ENCODE measurements around the gene IL17A. TPM values are rescaled to one million over a fixed set of nuclear protein-coding genes. Genes with fewer than 3 reads are reported as not detected.

Gene IL17A
- total RNA-seq, 4 donors from 2014 or later, result not detected

DNA sequence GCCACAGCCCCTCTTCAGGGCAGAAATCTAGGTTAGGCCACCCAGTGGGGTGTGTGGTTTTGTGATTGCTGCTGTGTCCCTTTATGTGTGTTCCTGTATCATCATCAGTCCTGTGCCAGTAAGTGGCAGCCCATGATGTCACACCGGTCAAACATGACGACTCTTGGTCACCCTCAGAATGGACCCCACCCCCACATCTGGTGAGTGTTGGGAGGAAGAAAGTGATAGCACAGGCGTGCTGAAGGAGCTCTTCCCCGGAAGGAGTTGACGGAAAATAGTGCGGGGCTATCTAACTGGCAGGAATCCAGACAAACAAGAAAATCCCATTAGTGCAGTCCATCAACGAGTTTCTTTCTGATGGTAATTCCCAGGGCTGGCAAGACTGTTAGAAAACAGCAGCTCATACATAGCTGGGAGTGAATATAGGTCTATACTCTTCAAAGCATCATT is 33.4 kb upstream of the IL17A start:
- no peaks in the 10 kb centered on the region for H3K36me3 ChIP-seq
- intact Hi-C loops (cut with DNase I; ENCODE audit: low total_unique reads), result no loop called here
- in situ Hi-C loops (cut with MboI; ENCODE audit: low pct_ligation_motif_present in 1 of 4, low pct_unique_long_range_greater_than_20kb in 1 of 4, low sequenced_read_pairs in 3 of 4), result loop anchor here in 1 of 4 donors (25.0 kb wide), 1 partner anchor 110 kb away; no protein-coding TSS in a partner anchor
- no peak for DNase-seq
- no peak overlapping the region for H3K27ac ChIP-seq
- 20 to 82% methylated on average over 1 to 7 of the region's 7 CpGs for WGBS, 2 donors (ENCODE audit: low coverage in 1 of 2)
- no peaks in the 10 kb centered on the region for H3K9me3 ChIP-seq
- no peaks in the 10 kb centered on the region for H3K4me1 ChIP-seq
- H3K4me3 ChIP-seq, result no peak overlapping the region
- no peaks in the 10 kb centered on the region for H3K27me3 ChIP-seq
- TF ChIP-seq CTCF (IDR thresholded peaks at IDR 0.05) (no peak), EP300 (IDR thresholded peaks at IDR 0.05; ENCODE audit: low read depth) (no peak), POLR2A (IDR thresholded peaks at IDR 0.05) (no peak), POLR2AphosphoS5 (IDR thresholded peaks at IDR 0.05) (no peak)

DNA sequence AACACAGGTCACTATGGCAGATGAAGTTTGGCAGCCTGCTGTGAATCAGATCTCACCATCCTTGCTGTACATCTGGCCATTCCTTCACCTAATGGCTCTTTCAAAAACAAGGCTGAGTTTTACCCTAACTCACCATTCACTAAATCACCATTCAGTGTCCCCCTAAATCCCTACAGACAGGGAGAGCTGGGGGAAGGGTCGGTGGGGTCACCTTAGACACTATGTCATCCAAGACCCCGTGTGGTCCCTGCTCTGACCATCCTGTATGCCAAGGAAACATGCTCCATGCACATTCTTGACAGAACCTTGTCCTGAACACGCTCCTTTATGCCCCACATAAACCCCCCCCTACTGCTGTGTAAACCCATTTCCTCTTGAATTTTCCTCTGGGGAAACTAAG is 31.8 kb upstream of the IL17A start:
- H3K27me3 ChIP-seq, result no peaks in the 10 kb centered on the region
- DNase-seq, result no peak
- TF ChIP-seq POLR2AphosphoS5 (IDR thresholded peaks at IDR 0.05) (no peak), CTCF (IDR thresholded peaks at IDR 0.05) (no peak), EP300 (IDR thresholded peaks at IDR 0.05; ENCODE audit: low read depth) (no peak), POLR2A (IDR thresholded peaks at IDR 0.05) (no peak)
- WGBS, 2 donors (ENCODE audit: low coverage in 1 of 2), result 72 to 80% methylated on average over 2 to 3 of the region's 3 CpGs
- H3K36me3 ChIP-seq, result no peaks in the 10 kb centered on the region
- H3K9me3 ChIP-seq, result no peaks in the 10 kb centered on the region
- no peak overlapping the region for H3K4me3 ChIP-seq
- H3K4me1 ChIP-seq, result no peaks in the 10 kb centered on the region
- intact Hi-C loops (cut with DNase I; ENCODE audit: low total_unique reads), result no loop called here
- in situ Hi-C loops (cut with MboI; ENCODE audit: low pct_ligation_motif_present in 1 of 4, low pct_unique_long_range_greater_than_20kb in 1 of 4, low sequenced_read_pairs in 3 of 4), result loop anchor here in 1 of 4 donors (25.0 kb wide), 1 partner anchor 108 kb away; no protein-coding TSS in a partner anchor
- no peak overlapping the region for H3K27ac ChIP-seq

GRCh38 chr6:52155791-52156576 is 30.2 kb upstream of the IL17A start:
- no peaks in the 10 kb centered on the region for H3K36me3 ChIP-seq
- DNase-seq, result no peak
- H3K9me3 ChIP-seq, result no peaks in the 10 kb centered on the region
- TF ChIP-seq POLR2A (IDR thresholded peaks at IDR 0.05) (no peak), EP300 (IDR thresholded peaks at IDR 0.05; ENCODE audit: low read depth) (no peak), POLR2AphosphoS5 (IDR thresholded peaks at IDR 0.05) (no peak), CTCF (IDR thresholded peaks at IDR 0.05) (no peak)
- no peak overlapping the region for H3K27ac ChIP-seq
- no peaks in the 10 kb centered on the region for H3K27me3 ChIP-seq
- in situ Hi-C loops (cut with MboI; ENCODE audit: low pct_ligation_motif_present in 1 of 4, low pct_unique_long_range_greater_than_20kb in 1 of 4, low sequenced_read_pairs in 3 of 4) (loop anchor here in 1 of 4 donors (25.0 kb wide), 1 partner anchor 106 kb away; no protein-coding TSS in a partner anchor), intact Hi-C loops (cut with DNase I; ENCODE audit: low total_unique reads) (no loop called here)
- 57 to 70% methylated on average over 5 to 7 of the region's 7 CpGs for WGBS, 2 donors (ENCODE audit: low coverage in 1 of 2)
- H3K4me1 ChIP-seq, result no peaks in the 10 kb centered on the region
- no peak overlapping the region for H3K4me3 ChIP-seq

DNA sequence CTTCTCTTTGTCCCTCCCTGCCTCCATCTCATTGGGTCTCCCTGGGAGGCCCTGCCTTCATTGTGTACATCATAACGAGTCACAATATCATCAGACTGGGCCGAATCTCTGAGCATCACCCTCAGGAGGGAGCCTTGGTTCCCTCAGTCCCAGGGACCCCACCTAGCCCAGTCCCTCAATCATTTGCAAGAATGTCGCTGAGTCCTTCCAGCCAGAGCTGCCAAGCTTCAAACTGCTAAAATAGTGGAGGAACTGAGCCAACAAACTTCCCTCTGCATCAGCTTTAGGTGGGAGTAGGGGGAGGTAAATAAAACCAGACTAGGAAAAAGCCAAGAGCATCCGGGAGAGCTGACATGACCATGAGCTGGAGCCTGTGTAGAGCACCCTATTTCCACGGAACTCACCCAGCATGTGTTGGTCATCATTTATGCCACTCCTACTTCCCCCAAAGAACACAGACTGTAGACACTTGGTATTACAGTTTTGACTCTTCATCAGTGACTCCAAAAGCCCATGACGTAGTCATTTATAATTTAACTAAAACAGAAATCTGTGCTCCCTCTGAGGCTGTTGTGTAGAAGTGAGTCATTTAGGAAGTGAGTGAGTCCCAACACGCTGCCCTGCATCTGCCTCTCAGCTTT is 28.8 kb upstream of the IL17A start:
- Histone ChIP-seq H3K4me1 (no peaks in the 10 kb centered on the region), H3K27me3 (no peaks in the 10 kb centered on the region), H3K4me3 (no peak overlapping the region), H3K36me3 (no peaks in the 10 kb centered on the region), H3K27ac (no peak overlapping the region), H3K9me3 (no peaks in the 10 kb centered on the region)
- in situ Hi-C loops (cut with MboI; ENCODE audit: low pct_ligation_motif_present in 1 of 4, low pct_unique_long_range_greater_than_20kb in 1 of 4, low sequenced_read_pairs in 3 of 4), result loop anchor here in 1 of 4 donors (25.0 kb wide), 1 partner anchor 105 kb away; no protein-coding TSS in a partner anchor
- WGBS, 2 donors (ENCODE audit: low coverage in 1 of 2), result 60 to 67% methylated on average over 1 to 7 of the region's 7 CpGs
- no peak for TF ChIP-seq POLR2A (IDR thresholded peaks at IDR 0.05)
- no peak for TF ChIP-seq CTCF (IDR thresholded peaks at IDR 0.05)
- TF ChIP-seq POLR2AphosphoS5 (IDR thresholded peaks at IDR 0.05), result no peak
- TF ChIP-seq EP300 (IDR thresholded peaks at IDR 0.05; ENCODE audit: low read depth), result no peak
- intact Hi-C loops (cut with DNase I; ENCODE audit: low total_unique reads), result no loop called here
- no peak for DNase-seq
